Measurements from ENCODE around the gene RGS9. TPM values are rescaled to one million over a fixed set of nuclear protein-coding genes. Genes with fewer than 3 reads are reported as not detected.

The RGS9 gene
- total and polyA plus RNA-seq, 10 of the 15 experiments (the other 5 are each of a cell fraction or from before 2014, with no cell fraction given) = 1.1 to 10.6 (median 5.6) TPM

DNA sequence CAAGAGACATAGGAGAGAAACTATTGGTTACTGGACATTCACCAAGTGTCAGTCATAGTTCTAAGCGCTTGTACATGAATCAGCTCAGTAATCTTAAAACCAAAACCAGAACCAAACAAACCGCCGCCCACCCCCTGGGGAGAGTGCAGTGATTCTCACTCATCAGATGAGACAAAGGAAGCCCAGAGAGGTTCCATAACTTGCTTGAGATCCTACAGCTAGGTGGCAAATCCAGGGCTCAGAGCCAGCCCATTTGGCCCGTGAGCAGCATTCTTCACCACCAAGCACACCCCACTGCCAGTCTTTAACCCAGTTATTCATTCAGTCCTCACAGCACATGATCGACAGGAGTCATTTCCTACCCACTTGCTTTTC, 37.2 kb upstream of the RGS9 start:
- Histone ChIP-seq H2AFZ (ENCODE audit: control insufficient read depth, low read depth, low read length) (peak overlapping the region; percentile 85), H3K4me2 (ENCODE audit: control insufficient read depth, insufficient read depth) (peak overlapping the region; percentile 90), H3K79me2 (ENCODE audit: control insufficient read depth, insufficient read depth, low read length) (no peaks in the 10 kb centered on the region), H3K27me3 (replicated peaks in 1 of 2; ENCODE audit: control insufficient read depth in 2 of 2, insufficient read depth in 2 of 2, low read length in 1 of 2) (no peaks in the 10 kb centered on the region), H3K4me3 (peak overlapping the region; percentile 78), H3K9ac (ENCODE audit: control insufficient read depth, insufficient read depth, low read length) (peak overlapping the region; percentile 73), H3K9me3 (replicated peaks; ENCODE audit: control insufficient read depth, insufficient read depth, low read length) (no peaks in the 10 kb centered on the region), H3K36me3 (ENCODE audit: control insufficient read depth in 2 of 2, insufficient read depth in 2 of 2, low read length in 1 of 2) (no peaks in the 10 kb centered on the region), H3K27ac (ENCODE audit: control insufficient read depth, insufficient read depth) (peak overlapping the region; percentile 87), H4K20me1 (ENCODE audit: control insufficient read depth, insufficient read depth) (no peaks in the 10 kb centered on the region), H3K4me1 (ENCODE audit: control insufficient read depth, insufficient read depth, low read length) (peaks cover 12% of the 10 kb centered on the region)
- FAIRE-seq = peak; percentile 97
- ChIA-PET POLR2A (interaction anchor here (0.6 to 1.2 kb wide), 9 partner anchors 24 to 176 kb away, joined by 3 read pairs; partner anchors contain the start of gene RGS9), SMC1A (ENCODE audit: uncharacterized antibody, unreplicated experiment) (interaction anchor here (0.9 to 6.4 kb wide), 29 partner anchors 10 to 363 kb away, joined by 3 to 60 read pairs (median 4); no protein-coding TSS in a partner anchor), CTCF (interaction anchor here (0.7 to 3.8 kb wide), 28 partner anchors 9 to 1091 kb away, joined by 3 to 33 read pairs (median 5); partner anchors contain the start of genes GNA13 and RGS9), RAD21 (ENCODE audit: unreplicated experiment) (interaction anchor here (0.6 to 4.0 kb wide), 24 partner anchors 24 to 180 kb away, joined by 3 to 21 read pairs (median 4); partner anchors contain the start of genes GNA13, LRRC37A3 and RGS9)
- DNase-seq (ENCODE audit: low read depth, low spot score) = peak; percentile 84
- peak; percentile 87 for ATAC-seq
- intact Hi-C loops (cut with micrococcal nuclease; ENCODE audit: unreplicated experiment) (loop anchor here (1.0 to 2.0 kb wide), 5 partner anchors 43 to 125 kb away; partner anchors contain the start of gene GNA13), in situ Hi-C loops (cut with MboI) (loop anchor here (5.0 kb wide), 1 partner anchor 138 kb away; no protein-coding TSS in a partner anchor)
- WGBS (ENCODE audit: insufficient coverage, insufficient replicate concordance, low lambda C conversion rate, missing lambda C conversion rate) = 1% methylated on average over 5 of the region's 5 CpGs
- no TSS peak for BruUV-seq (replicated peaks)
- TF ChIP-seq ASH2L (IDR thresholded peaks at IDR 0.05; ENCODE audit: borderline replicate concordance, low read depth) (peak; percentile 54; the same call in 1 of the 2 replicates), ZNF384 (IDR thresholded peaks at IDR 0.05; ENCODE audit: borderline replicate concordance, low read depth, low read length) (peak; percentile 46; the same call in 1 of the 2 replicates), ELK1 (IDR thresholded peaks at IDR 0.05; ENCODE audit: low read depth, low read length) (no peak), MTA3 (IDR thresholded peaks at IDR 0.05; ENCODE audit: borderline replicate concordance, low read length) (peak; percentile 77; the same call in 1 of the 2 replicates), ZNF24 (IDR thresholded peaks at IDR 0.05) (no peak), MEF2A (IDR thresholded peaks at IDR 0.05; ENCODE audit: insufficient read depth, low read depth, low read length) (no peak), MYB (IDR thresholded peaks at IDR 0.05; ENCODE audit: borderline replicate concordance, low read depth, low read length) (no peak), FOXK2 (IDR thresholded peaks at IDR 0.05) (no peak), RB1 (IDR thresholded peaks at IDR 0.05; ENCODE audit: borderline replicate concordance) (no peak), SREBF1 (IDR thresholded peaks at IDR 0.05; ENCODE audit: low read length) (no peak), LARP7 (IDR thresholded peaks at IDR 0.05) (no peak), CREM (IDR thresholded peaks at IDR 0.05; ENCODE audit: low read depth) (peak; percentile 43; the same call in 1 of the 2 replicates), KAT2A (conservative IDR thresholded peaks at IDR 0.05; ENCODE audit: control insufficient read depth, low read depth, low read length) (no peak), POLR2AphosphoS5 (IDR thresholded peaks at IDR 0.05; ENCODE audit: low read length) (peak; percentile 56), IKZF2 (IDR thresholded peaks at IDR 0.05) (peak; percentile 37; a peak in 2 of 4 replicates)
- TF ChIP-seq, protein P1, sequence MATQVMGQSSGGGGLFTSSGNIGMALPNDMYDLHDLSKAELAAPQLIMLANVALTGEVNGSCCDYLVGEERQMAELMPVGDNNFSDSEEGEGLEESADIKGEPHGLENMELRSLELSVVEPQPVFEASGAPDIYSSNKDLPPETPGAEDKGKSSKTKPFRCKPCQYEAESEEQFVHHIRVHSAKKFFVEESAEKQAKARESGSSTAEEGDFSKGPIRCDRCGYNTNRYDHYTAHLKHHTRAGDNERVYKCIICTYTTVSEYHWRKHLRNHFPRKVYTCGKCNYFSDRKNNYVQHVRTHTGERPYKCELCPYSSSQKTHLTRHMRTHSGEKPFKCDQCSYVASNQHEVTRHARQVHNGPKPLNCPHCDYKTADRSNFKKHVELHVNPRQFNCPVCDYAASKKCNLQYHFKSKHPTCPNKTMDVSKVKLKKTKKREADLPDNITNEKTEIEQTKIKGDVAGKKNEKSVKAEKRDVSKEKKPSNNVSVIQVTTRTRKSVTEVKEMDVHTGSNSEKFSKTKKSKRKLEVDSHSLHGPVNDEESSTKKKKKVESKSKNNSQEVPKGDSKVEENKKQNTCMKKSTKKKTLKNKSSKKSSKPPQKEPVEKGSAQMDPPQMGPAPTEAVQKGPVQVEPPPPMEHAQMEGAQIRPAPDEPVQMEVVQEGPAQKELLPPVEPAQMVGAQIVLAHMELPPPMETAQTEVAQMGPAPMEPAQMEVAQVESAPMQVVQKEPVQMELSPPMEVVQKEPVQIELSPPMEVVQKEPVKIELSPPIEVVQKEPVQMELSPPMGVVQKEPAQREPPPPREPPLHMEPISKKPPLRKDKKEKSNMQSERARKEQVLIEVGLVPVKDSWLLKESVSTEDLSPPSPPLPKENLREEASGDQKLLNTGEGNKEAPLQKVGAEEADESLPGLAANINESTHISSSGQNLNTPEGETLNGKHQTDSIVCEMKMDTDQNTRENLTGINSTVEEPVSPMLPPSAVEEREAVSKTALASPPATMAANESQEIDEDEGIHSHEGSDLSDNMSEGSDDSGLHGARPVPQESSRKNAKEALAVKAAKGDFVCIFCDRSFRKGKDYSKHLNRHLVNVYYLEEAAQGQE (IDR thresholded peaks at IDR 0.05; ENCODE audit: low read depth, low read length) = no peak
- TF ChIP-seq, protein P2, sequence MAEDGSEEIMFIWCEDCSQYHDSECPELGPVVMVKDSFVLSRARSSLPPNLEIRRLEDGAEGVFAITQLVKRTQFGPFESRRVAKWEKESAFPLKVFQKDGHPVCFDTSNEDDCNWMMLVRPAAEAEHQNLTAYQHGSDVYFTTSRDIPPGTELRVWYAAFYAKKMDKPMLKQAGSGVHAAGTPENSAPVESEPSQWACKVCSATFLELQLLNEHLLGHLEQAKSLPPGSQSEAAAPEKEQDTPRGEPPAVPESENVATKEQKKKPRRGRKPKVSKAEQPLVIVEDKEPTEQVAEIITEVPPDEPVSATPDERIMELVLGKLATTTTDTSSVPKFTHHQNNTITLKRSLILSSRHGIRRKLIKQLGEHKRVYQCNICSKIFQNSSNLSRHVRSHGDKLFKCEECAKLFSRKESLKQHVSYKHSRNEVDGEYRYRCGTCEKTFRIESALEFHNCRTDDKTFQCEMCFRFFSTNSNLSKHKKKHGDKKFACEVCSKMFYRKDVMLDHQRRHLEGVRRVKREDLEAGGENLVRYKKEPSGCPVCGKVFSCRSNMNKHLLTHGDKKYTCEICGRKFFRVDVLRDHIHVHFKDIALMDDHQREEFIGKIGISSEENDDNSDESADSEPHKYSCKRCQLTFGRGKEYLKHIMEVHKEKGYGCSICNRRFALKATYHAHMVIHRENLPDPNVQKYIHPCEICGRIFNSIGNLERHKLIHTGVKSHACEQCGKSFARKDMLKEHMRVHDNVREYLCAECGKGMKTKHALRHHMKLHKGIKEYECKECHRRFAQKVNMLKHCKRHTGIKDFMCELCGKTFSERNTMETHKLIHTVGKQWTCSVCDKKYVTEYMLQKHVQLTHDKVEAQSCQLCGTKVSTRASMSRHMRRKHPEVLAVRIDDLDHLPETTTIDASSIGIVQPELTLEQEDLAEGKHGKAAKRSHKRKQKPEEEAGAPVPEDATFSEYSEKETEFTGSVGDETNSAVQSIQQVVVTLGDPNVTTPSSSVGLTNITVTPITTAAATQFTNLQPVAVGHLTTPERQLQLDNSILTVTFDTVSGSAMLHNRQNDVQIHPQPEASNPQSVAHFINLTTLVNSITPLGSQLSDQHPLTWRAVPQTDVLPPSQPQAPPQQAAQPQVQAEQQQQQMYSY (CRISPR knock-in tag; IDR thresholded peaks at IDR 0.05) = no peak

All from GM12878 (cell line).